Hepatocyte (in vitro differentiated cells): ENCODE data around the gene DGKD.

Experiments
- EZH2 ChIP-seq: fragments of 200-600 bp; sonication (generic); IDR thresholded peaks from 2 replicates; pipeline ENCODE4 v1.6.1; 2016; ENCODE audit warnings: antibody characterized with exemption, mild to moderate bottlenecking, borderline replicate concordance
- EZH2phosphoT487 ChIP-seq: fragments of 200-600 bp; sonication (generic); IDR thresholded peaks from one replicate; pipeline ENCODE4 v1.6.1; 2018; ENCODE audit warnings: antibody characterized with exemption, mild to moderate bottlenecking, low read depth, moderate library complexity; ENCODE audit not compliant: unreplicated experiment, severe bottlenecking
- TF ChIP-seq, protein P1 (sequence below): fragments of 200-600 bp; sonication (generic); IDR thresholded peaks from 2 replicates; pipeline ENCODE4 v1.5.1; 2016; ENCODE audit warnings: antibody characterized with exemption, mild to moderate bottlenecking; ENCODE audit not compliant: poor library complexity

DNA sequence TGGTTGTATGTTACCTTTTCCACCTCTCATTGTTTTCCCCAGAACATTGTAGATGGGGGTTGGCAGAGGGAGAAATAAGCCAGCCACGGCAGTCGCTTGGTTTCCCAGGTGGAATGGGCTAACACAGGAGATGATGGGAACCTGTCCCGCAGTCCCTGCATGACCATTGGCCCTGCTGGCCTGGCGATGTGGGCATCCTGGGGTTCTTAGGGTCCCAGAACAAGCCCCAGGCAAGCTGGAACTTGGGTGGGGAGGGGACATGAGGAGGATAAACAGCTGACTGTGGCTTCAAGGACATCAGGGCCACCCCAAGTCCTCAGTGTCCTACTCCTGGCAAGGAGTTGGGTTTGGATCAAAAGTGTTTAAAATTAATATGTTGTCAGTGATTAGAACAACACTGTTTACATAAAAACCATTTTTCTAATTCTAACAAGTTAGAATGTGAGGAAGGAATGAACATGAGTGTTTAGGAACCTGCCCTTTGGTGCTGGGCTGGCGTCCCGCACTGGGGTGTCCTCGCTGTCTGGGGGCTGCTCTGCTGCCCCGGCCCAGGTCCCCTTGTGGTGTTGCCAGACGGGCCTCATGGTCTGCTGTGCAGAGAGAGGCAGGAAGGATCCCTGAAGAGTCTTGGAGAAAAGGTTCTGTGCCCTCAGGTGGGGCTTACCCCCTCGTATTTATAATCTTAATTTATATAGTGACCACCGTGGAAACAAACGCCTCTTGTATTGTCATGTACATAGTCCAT, 117.2 kb downstream of the DGKD start:
- TF ChIP-seq, protein P1, sequence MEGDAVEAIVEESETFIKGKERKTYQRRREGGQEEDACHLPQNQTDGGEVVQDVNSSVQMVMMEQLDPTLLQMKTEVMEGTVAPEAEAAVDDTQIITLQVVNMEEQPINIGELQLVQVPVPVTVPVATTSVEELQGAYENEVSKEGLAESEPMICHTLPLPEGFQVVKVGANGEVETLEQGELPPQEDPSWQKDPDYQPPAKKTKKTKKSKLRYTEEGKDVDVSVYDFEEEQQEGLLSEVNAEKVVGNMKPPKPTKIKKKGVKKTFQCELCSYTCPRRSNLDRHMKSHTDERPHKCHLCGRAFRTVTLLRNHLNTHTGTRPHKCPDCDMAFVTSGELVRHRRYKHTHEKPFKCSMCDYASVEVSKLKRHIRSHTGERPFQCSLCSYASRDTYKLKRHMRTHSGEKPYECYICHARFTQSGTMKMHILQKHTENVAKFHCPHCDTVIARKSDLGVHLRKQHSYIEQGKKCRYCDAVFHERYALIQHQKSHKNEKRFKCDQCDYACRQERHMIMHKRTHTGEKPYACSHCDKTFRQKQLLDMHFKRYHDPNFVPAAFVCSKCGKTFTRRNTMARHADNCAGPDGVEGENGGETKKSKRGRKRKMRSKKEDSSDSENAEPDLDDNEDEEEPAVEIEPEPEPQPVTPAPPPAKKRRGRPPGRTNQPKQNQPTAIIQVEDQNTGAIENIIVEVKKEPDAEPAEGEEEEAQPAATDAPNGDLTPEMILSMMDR, result no peak
- TF ChIP-seq EZH2 (no peak), EZH2phosphoT487 (no peak)
